CD8-positive, alpha-beta memory T cell (primary cell): ENCODE measurements around the gene MACROH2A1. TPM values are rescaled to one million over a fixed set of nuclear protein-coding genes. Genes with fewer than 3 reads are reported as not detected.
A peak's percentile ranks its signal among the peaks of the same experiment; 100 is the strongest.

Experiments
- CTCF ChIA-PET: fragments of 350-600 bp; sonication (Branson Sonifier 250); formaldehyde crosslinking; loops from one replicate; lab custom pipeline; 2021; ENCODE audit warnings: antibody characterized with exemption; lab: Charles Lee
- POLR2A ChIA-PET: fragments of 350-600 bp; sonication (Branson Sonifier 250); formaldehyde crosslinking; loops from one replicate; lab custom pipeline; 2021; ENCODE audit warnings: antibody characterized with exemption; lab: Charles Lee
- DNase-seq, 5 donors: peaks; one replicate each; pipeline versions ENCODE4 v3.0.0 to v3.0.0-alpha.2; 2020 to 2022; ENCODE audit warnings: mixed read lengths in 1 of 5
- H3K27ac ChIP-seq: one replicate; pipeline ENCODE4 v1.7.0; 2013; ENCODE audit warnings: low read depth, mild to moderate bottlenecking, low read length, moderate library complexity
- H3K27me3 ChIP-seq: 2 replicates; pipeline ENCODE4 v1.7.0; 2013; ENCODE audit warnings: low read length, mild to moderate bottlenecking; ENCODE audit not compliant: insufficient read depth, poor library complexity, severe bottlenecking
- H3K36me3 ChIP-seq: 2 replicates; pipeline ENCODE4 v1.7.0; 2013; ENCODE audit warnings: mild to moderate bottlenecking, low read length, moderate library complexity; ENCODE audit not compliant: insufficient read depth
- H3K4me1 ChIP-seq: 2 replicates; pipeline ENCODE4 v1.7.0; 2013; ENCODE audit warnings: mild to moderate bottlenecking, low read length, moderate library complexity; ENCODE audit not compliant: insufficient read depth
- H3K4me3 ChIP-seq: 2 replicates; pipeline ENCODE4 v1.7.0; 2013; ENCODE audit warnings: mild to moderate bottlenecking, low read length
- H3K9me3 ChIP-seq: 2 replicates; pipeline ENCODE4 v1.7.0; 2013; ENCODE audit warnings: mild to moderate bottlenecking, low read length
- H3K27ac Mint-ChIP-seq, 8 donors: one replicate each; pipeline ENCODE4 v1.8.0; 2020 to 2021; ENCODE audit warnings: mixed read lengths in 8 of 8, mild to moderate bottlenecking in 6 of 8, inconsistent platforms in 3 of 8, moderate library complexity in 3 of 8
- H3K27me3 Mint-ChIP-seq, 2 donors: one replicate each; pipeline ENCODE4 v1.8.0; 2020 to 2021; ENCODE audit warnings: mixed read lengths in 2 of 2, mild to moderate bottlenecking in 1 of 2, moderate library complexity in 1 of 2
- H3K36me3 Mint-ChIP-seq, 3 donors: one replicate each; pipeline ENCODE4 v1.8.0; 2020 to 2021; ENCODE audit warnings: mixed read lengths in 3 of 3, inconsistent platforms in 1 of 3, mild to moderate bottlenecking in 1 of 3
- H3K4me1 Mint-ChIP-seq, 3 donors: one replicate each; pipeline ENCODE4 v1.8.0; 2020 to 2021; ENCODE audit warnings: mixed read lengths in 3 of 3, inconsistent platforms in 1 of 3, mild to moderate bottlenecking in 1 of 3
- H3K4me3 Mint-ChIP-seq, 7 donors: one replicate each; pipeline ENCODE4 v1.8.0; 2020 to 2021; ENCODE audit warnings: mixed read lengths in 7 of 7, mild to moderate bottlenecking in 6 of 7, moderate library complexity in 4 of 7, inconsistent platforms in 2 of 7
- H3K9me3 Mint-ChIP-seq, 5 donors: one replicate each; pipeline ENCODE4 v1.8.0; 2020 to 2022; ENCODE audit warnings: mixed read lengths in 5 of 5, mild to moderate bottlenecking in 3 of 5, moderate library complexity in 2 of 5, inconsistent platforms in 1 of 5
- polyA plus RNA-seq: library from polyadenylated mRNA; unstranded; fragments of 300-500 nt; fragmentation: Illumina TruSeq; gene quantifications from one replicate; pipeline ENCODE4 v1.2.3, GENCODE V29; 2021
- total RNA-seq, 2 experiments: library from RNA; stranded (reverse); gene quantifications; one replicate each; pipeline ENCODE4 v1.2.3, GENCODE V29; 2021

Gene MACROH2A1
- total and polyA plus RNA-seq, 3 experiments from 2014 or later, result 112 to 202 (median 199) TPM

GRCh38 chr5:135438636-135439221, 39.7 kb upstream of the MACROH2A1 start:
- H3K9me3 Mint-ChIP-seq, result no peaks in the 10 kb centered on the region
- H3K4me3 Mint-ChIP-seq, result no peak overlapping the region
- no peak for DNase-seq
- CTCF ChIA-PET, result interaction anchor here (1.0 to 1.2 kb wide), 2 partner anchors 13 to 20 kb away, joined by 3 read pairs; no protein-coding TSS in a partner anchor
- no peak overlapping the region for H3K27ac ChIP-seq
- no peak overlapping the region for H3K4me3 ChIP-seq
- no peak overlapping the region for H3K27ac Mint-ChIP-seq
- peaks cover 4 to 20% of the 10 kb centered on the region in 2 donors for H3K27me3 Mint-ChIP-seq
- no peaks in the 10 kb centered on the region for H3K27me3 ChIP-seq
- POLR2A ChIA-PET, result no interaction called here
- no peaks in the 10 kb centered on the region for H3K36me3 ChIP-seq
- H3K36me3 Mint-ChIP-seq, result no peaks in the 10 kb centered on the region
- no peaks in the 10 kb centered on the region for H3K9me3 ChIP-seq
- no peaks in the 10 kb centered on the region for H3K4me1 ChIP-seq
- no peaks in the 10 kb centered on the region for H3K4me1 Mint-ChIP-seq

- peaks cover 4 to 20% of the 10 kb centered on the region in 2 donors for H3K27me3 Mint-ChIP-seq
- H3K27ac ChIP-seq, result peak overlapping the region; percentile 51
- ChIA-PET POLR2A (no interaction called here), CTCF (interaction anchor here (1.2 kb wide), 1 partner anchor 20 kb away, joined by 3 read pairs; no protein-coding TSS in a partner anchor)
- no peaks in the 10 kb centered on the region for H3K36me3 Mint-ChIP-seq
- no peaks in the 10 kb centered on the region for H3K4me1 ChIP-seq
- no peaks in the 10 kb centered on the region for H3K4me1 Mint-ChIP-seq
- DNase-seq, result no peak
- no peaks in the 10 kb centered on the region for H3K9me3 ChIP-seq
- no peaks in the 10 kb centered on the region for H3K36me3 ChIP-seq
- H3K4me3 Mint-ChIP-seq, result no peak overlapping the region
- no peaks in the 10 kb centered on the region for H3K27me3 ChIP-seq
- no peak overlapping the region for H3K4me3 ChIP-seq
- H3K9me3 Mint-ChIP-seq, result no peaks in the 10 kb centered on the region
- no peak overlapping the region for H3K27ac Mint-ChIP-seq
Observed at GRCh38 chr5:135437796-135438560, 38.9 kb upstream of the MACROH2A1 start.

GRCh38 chr5:135437422-135437795, 38.4 kb upstream of the MACROH2A1 start:
- DNase-seq, result no peak
- H3K36me3 ChIP-seq, result no peaks in the 10 kb centered on the region
- Mint-ChIP-seq H3K9me3 (no peaks in the 10 kb centered on the region), H3K4me1 (no peaks in the 10 kb centered on the region), H3K27ac (no peak overlapping the region), H3K36me3 (no peaks in the 10 kb centered on the region), H3K4me3 (no peak overlapping the region), H3K27me3 (peaks cover 4 to 19% of the 10 kb centered on the region in 2 donors)
- no peaks in the 10 kb centered on the region for H3K27me3 ChIP-seq
- ChIA-PET CTCF (no interaction called here), POLR2A (no interaction called here)
- H3K4me3 ChIP-seq, result no peak overlapping the region
- no peaks in the 10 kb centered on the region for H3K4me1 ChIP-seq
- H3K27ac ChIP-seq, result peak overlapping the region; percentile 51
- H3K9me3 ChIP-seq, result no peaks in the 10 kb centered on the region

- no peaks in the 10 kb centered on the region for H3K27me3 ChIP-seq
- ChIA-PET CTCF (interaction anchor here (1.0 kb wide), 1 partner anchor 21 kb away, joined by 3 read pairs; no protein-coding TSS in a partner anchor), POLR2A (no interaction called here)
- no peaks in the 10 kb centered on the region for H3K4me1 Mint-ChIP-seq
- H3K9me3 ChIP-seq, result no peaks in the 10 kb centered on the region
- no peak overlapping the region for H3K27ac Mint-ChIP-seq
- H3K36me3 Mint-ChIP-seq, result no peaks in the 10 kb centered on the region
- no peak overlapping the region for H3K4me3 ChIP-seq
- H3K9me3 Mint-ChIP-seq, result no peaks in the 10 kb centered on the region
- H3K36me3 ChIP-seq, result no peaks in the 10 kb centered on the region
- H3K27me3 Mint-ChIP-seq, result peaks cover 4 to 19% of the 10 kb centered on the region in 2 donors
- no peak overlapping the region for H3K4me3 Mint-ChIP-seq
- H3K27ac ChIP-seq, result peak overlapping the region; percentile 51
- H3K4me1 ChIP-seq, result no peaks in the 10 kb centered on the region
- DNase-seq, result no peak
Observed at GRCh38 chr5:135436951-135437418, 38.0 kb upstream of the MACROH2A1 start.

- Histone ChIP-seq H3K4me1 (no peaks in the 10 kb centered on the region), H3K36me3 (no peaks in the 10 kb centered on the region), H3K4me3 (no peak overlapping the region), H3K9me3 (no peaks in the 10 kb centered on the region), H3K27ac (no peak overlapping the region), H3K27me3 (no peaks in the 10 kb centered on the region)
- DNase-seq, result no peak
- Mint-ChIP-seq H3K27me3 (peaks cover 4 to 25% of the 10 kb centered on the region in 2 donors), H3K4me3 (no peak overlapping the region), H3K27ac (no peak overlapping the region), H3K36me3 (no peaks in the 10 kb centered on the region), H3K9me3 (no peaks in the 10 kb centered on the region), H3K4me1 (no peaks in the 10 kb centered on the region)
- ChIA-PET CTCF (interaction anchor here (1.0 kb wide), 1 partner anchor 22 kb away, joined by 3 read pairs; no protein-coding TSS in a partner anchor), POLR2A (no interaction called here)
Observed at GRCh38 chr5:135435467-135436330, 36.7 kb upstream of the MACROH2A1 start.

- ChIA-PET CTCF (no interaction called here), POLR2A (no interaction called here)
- Mint-ChIP-seq H3K27ac (no peak overlapping the region), H3K9me3 (no peaks in the 10 kb centered on the region), H3K4me1 (no peaks in the 10 kb centered on the region), H3K4me3 (no peak overlapping the region), H3K27me3 (peaks cover 4 to 33% of the 10 kb centered on the region in 2 donors), H3K36me3 (no peaks in the 10 kb centered on the region)
- H3K36me3 ChIP-seq, result no peaks in the 10 kb centered on the region
- no peak overlapping the region for H3K4me3 ChIP-seq
- no peak overlapping the region for H3K27ac ChIP-seq
- H3K27me3 ChIP-seq, result no peaks in the 10 kb centered on the region
- H3K9me3 ChIP-seq, result no peaks in the 10 kb centered on the region
- no peaks in the 10 kb centered on the region for H3K4me1 ChIP-seq
- no peak for DNase-seq
Observed at GRCh38 chr5:135434591-135435466, 35.8 kb upstream of the MACROH2A1 start.

GRCh38 chr5:135433681-135434426, 34.8 kb upstream of the MACROH2A1 start:
- no peak for DNase-seq
- Histone ChIP-seq H3K4me3 (no peak overlapping the region), H3K27me3 (no peaks in the 10 kb centered on the region), H3K4me1 (no peaks in the 10 kb centered on the region), H3K36me3 (no peaks in the 10 kb centered on the region), H3K27ac (no peak overlapping the region), H3K9me3 (no peaks in the 10 kb centered on the region)
- Mint-ChIP-seq H3K4me3 (no peak overlapping the region), H3K36me3 (peaks cover 0 to 2% (median 0%) of the 10 kb centered on the region in 3 donors), H3K27me3 (peaks cover 5 to 41% of the 10 kb centered on the region in 2 donors), H3K27ac (no peak overlapping the region), H3K4me1 (no peaks in the 10 kb centered on the region), H3K9me3 (peaks cover 0 to 5% (median 4%) of the 10 kb centered on the region in 5 donors)
- ChIA-PET POLR2A (no interaction called here), CTCF (interaction anchor here (1.0 to 1.2 kb wide), 2 partner anchors 24 to 44 kb away, joined by 3 read pairs; no protein-coding TSS in a partner anchor)
